Activated gamma-delta T cell (primary cell): Measurements from ENCODE around the gene CNOT2.

ENCODE experiments used
- DNase-seq: peaks from one replicate; lab custom pipeline; 2025; lab: John Stamatoyannopoulos, UW
- total RNA-seq, 2 donors: gene quantifications; one replicate each; lab custom pipeline; 2026; lab: John Stamatoyannopoulos, UW

The CNOT2 gene
- 135 to 143 reads per million in 2 donors for total RNA-seq

- peak; percentile 79 for DNase-seq
Observed at GRCh38 chr12:70242695-70243509, at the start of gene CNOT2. Gene CNOT2, plus strand, starts transcription at chr12:70243433. Its CDS starts 34,794 bp downstream, at chr12:70278227.

GRCh38 chr12:70194076-70194475, 49.2 kb upstream of the CNOT2 start:
- no peak for DNase-seq

GRCh38 chr12:70196811-70197281, 46.4 kb upstream of the CNOT2 start:
- DNase-seq: no peak

- DNase-seq: no peak
Observed at GRCh38 chr12:70197345-70197744, 45.9 kb upstream of the CNOT2 start.

GRCh38 chr12:70213707-70214106, 29.5 kb upstream of the CNOT2 start:
- DNase-seq: no peak

- no peak for DNase-seq
Observed at GRCh38 chr12:70214972-70215617, 28.1 kb upstream of the CNOT2 start.

- DNase-seq: no peak
Observed at GRCh38 chr12:70217416-70217815, 25.8 kb upstream of the CNOT2 start.

GRCh38 chr12:70221626-70222025, 21.6 kb upstream of the CNOT2 start:
- DNase-seq: no peak

- no peak for DNase-seq
Observed at GRCh38 chr12:70227911-70228310, 15.3 kb upstream of the CNOT2 start.

GRCh38 chr12:70230934-70231606, 12.2 kb upstream of the CNOT2 start:
- no peak for DNase-seq

GRCh38 chr12:70236990-70237389, 6.2 kb upstream of the CNOT2 start:
- no peak for DNase-seq

GRCh38 chr12:70240673-70241072, 2.6 kb upstream of the CNOT2 start:
- DNase-seq: no peak

- DNase-seq: no peak
Observed at GRCh38 chr12:70241845-70242244, 1.4 kb upstream of the CNOT2 start.

- DNase-seq: peak; percentile 72
Observed at GRCh38 chr12:70243510-70244371, 508 bp downstream of the CNOT2 start.

- DNase-seq: no peak
Observed at GRCh38 chr12:70244409-70244808, 1.2 kb downstream of the CNOT2 start.

GRCh38 chr12:70245458-70245857, 2.2 kb downstream of the CNOT2 start:
- no peak for DNase-seq

GRCh38 chr12:70246580-70246979, 3.3 kb downstream of the CNOT2 start:
- DNase-seq: no peak

- no peak for DNase-seq
Observed at GRCh38 chr12:70247653-70248199, 4.5 kb downstream of the CNOT2 start.

- no peak for DNase-seq
Observed at GRCh38 chr12:70248876-70249275, 5.6 kb downstream of the CNOT2 start.

- no peak for DNase-seq
Observed at GRCh38 chr12:70249903-70250302, 6.7 kb downstream of the CNOT2 start.

GRCh38 chr12:70251226-70251625, 8.0 kb downstream of the CNOT2 start:
- no peak for DNase-seq
